Measurements from ENCODE around the gene ADH6.

- TF ChIP-seq, protein P1, sequence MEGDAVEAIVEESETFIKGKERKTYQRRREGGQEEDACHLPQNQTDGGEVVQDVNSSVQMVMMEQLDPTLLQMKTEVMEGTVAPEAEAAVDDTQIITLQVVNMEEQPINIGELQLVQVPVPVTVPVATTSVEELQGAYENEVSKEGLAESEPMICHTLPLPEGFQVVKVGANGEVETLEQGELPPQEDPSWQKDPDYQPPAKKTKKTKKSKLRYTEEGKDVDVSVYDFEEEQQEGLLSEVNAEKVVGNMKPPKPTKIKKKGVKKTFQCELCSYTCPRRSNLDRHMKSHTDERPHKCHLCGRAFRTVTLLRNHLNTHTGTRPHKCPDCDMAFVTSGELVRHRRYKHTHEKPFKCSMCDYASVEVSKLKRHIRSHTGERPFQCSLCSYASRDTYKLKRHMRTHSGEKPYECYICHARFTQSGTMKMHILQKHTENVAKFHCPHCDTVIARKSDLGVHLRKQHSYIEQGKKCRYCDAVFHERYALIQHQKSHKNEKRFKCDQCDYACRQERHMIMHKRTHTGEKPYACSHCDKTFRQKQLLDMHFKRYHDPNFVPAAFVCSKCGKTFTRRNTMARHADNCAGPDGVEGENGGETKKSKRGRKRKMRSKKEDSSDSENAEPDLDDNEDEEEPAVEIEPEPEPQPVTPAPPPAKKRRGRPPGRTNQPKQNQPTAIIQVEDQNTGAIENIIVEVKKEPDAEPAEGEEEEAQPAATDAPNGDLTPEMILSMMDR (IDR thresholded peaks at IDR 0.05), result no peak
- TF ChIP-seq CREB1 (CRISPR knock-in tag; IDR thresholded peaks at IDR 0.05) (no peak), ATF2 (CRISPR knock-in tag; IDR thresholded peaks at IDR 0.05; ENCODE audit: borderline replicate concordance, low read depth) (no peak), ZNF512 (CRISPR knock-in tag; IDR thresholded peaks at IDR 0.05; ENCODE audit: borderline replicate concordance) (no peak), AFF4 (CRISPR knock-in tag; IDR thresholded peaks at IDR 0.05; ENCODE audit: borderline replicate concordance) (no peak), SMAD4 (CRISPR knock-in tag; IDR thresholded peaks at IDR 0.05) (no peak), ZBTB21 (CRISPR knock-in tag; IDR thresholded peaks at IDR 0.05; ENCODE audit: borderline replicate concordance) (no peak), MLX (CRISPR knock-in tag; IDR thresholded peaks at IDR 0.05) (no peak)
- TF ChIP-seq, protein P2, sequence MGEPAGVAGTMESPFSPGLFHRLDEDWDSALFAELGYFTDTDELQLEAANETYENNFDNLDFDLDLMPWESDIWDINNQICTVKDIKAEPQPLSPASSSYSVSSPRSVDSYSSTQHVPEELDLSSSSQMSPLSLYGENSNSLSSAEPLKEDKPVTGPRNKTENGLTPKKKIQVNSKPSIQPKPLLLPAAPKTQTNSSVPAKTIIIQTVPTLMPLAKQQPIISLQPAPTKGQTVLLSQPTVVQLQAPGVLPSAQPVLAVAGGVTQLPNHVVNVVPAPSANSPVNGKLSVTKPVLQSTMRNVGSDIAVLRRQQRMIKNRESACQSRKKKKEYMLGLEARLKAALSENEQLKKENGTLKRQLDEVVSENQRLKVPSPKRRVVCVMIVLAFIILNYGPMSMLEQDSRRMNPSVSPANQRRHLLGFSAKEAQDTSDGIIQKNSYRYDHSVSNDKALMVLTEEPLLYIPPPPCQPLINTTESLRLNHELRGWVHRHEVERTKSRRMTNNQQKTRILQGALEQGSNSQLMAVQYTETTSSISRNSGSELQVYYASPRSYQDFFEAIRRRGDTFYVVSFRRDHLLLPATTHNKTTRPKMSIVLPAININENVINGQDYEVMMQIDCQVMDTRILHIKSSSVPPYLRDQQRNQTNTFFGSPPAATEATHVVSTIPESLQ (CRISPR knock-in tag; IDR thresholded peaks at IDR 0.05), result no peak
Measured at GRCh38 chr4:99209671-99210070, 9.4 kb downstream of the ADH6 start.
